HCT116 (cell line): ENCODE results near the gene SAMD14.

Source experiments
- CTCF ChIP-seq, 3 experiments: fragments of 200-600 bp in 1 of 3; sonication (generic) in 1 of 3; IDR thresholded peaks in 2 of 3; conservative IDR thresholded peaks in 1 of 3; 2 replicates each; pipeline ENCODE4 v1.5.1; 2012 to 2017; ENCODE audit warnings: low read depth in 2 of 3, low read length in 2 of 3, antibody characterized with exemption in 1 of 3, borderline replicate concordance in 1 of 3, control low read depth in 1 of 3, mild to moderate bottlenecking in 1 of 3, mixed read lengths in 1 of 3, mixed run types in 1 of 3, moderate library complexity in 1 of 3; ENCODE audit not compliant: insufficient read depth in 1 of 3
- EZH2 ChIP-seq: fragments of 200-600 bp; sonication (generic); IDR thresholded peaks from 2 replicates; pipeline ENCODE4 v1.6.1; 2017; ENCODE audit warnings: antibody characterized with exemption, mixed run types
- EZH2phosphoT487 ChIP-seq: fragments of 200-600 bp; IDR thresholded peaks from 2 replicates; pipeline ENCODE4 v1.6.1; 2018; ENCODE audit warnings: antibody characterized with exemption, borderline replicate concordance
- FOSL1 ChIP-seq: IDR thresholded peaks from 2 replicates; pipeline ENCODE4 v1.6.1; 2012; ENCODE audit warnings: low read depth
- MAX ChIP-seq: IDR thresholded peaks from 2 replicates; pipeline ENCODE4 v1.6.1; 2012
- POLR2A ChIP-seq: IDR thresholded peaks from 2 replicates; pipeline ENCODE4 v1.7.0; 2011; ENCODE audit warnings: borderline replicate concordance; ENCODE audit not compliant: insufficient read depth, insufficient read length; ENCODE audit errors: extremely low read depth
- POLR2AphosphoS5 ChIP-seq: IDR thresholded peaks from 2 replicates; pipeline ENCODE4 v1.6.1; 2011; ENCODE audit warnings: mild to moderate bottlenecking, low read depth, low read length, moderate library complexity
- ZNF274 ChIP-seq: fragments of 200-500 bp; sonication (Bioruptor generic); IDR thresholded peaks from 2 replicates; pipeline ENCODE4 v1.6.1; 2014; ENCODE audit warnings: mild to moderate bottlenecking, low read depth, low read length, inconsistent platforms

GRCh38 chr17:50161023-50161910 is 31.3 kb upstream of the SAMD14 start:
- TF ChIP-seq POLR2A (peak; percentile 81), CTCF (IDR thresholded peaks at IDR 0.05 in 2 of 3, conservative IDR thresholded peaks at IDR 0.05 in 1 of 3; ENCODE audit: borderline replicate concordance in 1 of 3, insufficient read depth in 1 of 3, low read depth in 2 of 3, low read length in 2 of 3) (peak; percentile 97 to 98 (median 97)), POLR2AphosphoS5 (peak; percentile 86), EZH2 (no peak), EZH2phosphoT487 (no peak), MAX (peak; percentile 68; the same call in 1 of the 2 replicates), FOSL1 (no peak), ZNF274 (no peak)
